RWPE2 (cell line): Measurements from ENCODE around the gene COL23A1.

Source experiments
- ATAC-seq: fragments of 200-7000 bp; cut with Tn5 transposase; 3 replicates; pipeline ENCODE4 v1.9.1; 2021; ENCODE audit warnings: low read depth
- DNase-seq: peaks from one replicate; pipeline ENCODE4 v3.0.0-alpha.2; 2020; ENCODE audit warnings: low spot score
- H3K27ac ChIP-seq: fragments of 450-650 bp; 2 replicates; pipeline ENCODE4 v1.5.1; 2017; ENCODE audit warnings: mild to moderate bottlenecking; ENCODE audit not compliant: poor library complexity, severe bottlenecking
- H3K27me3 ChIP-seq: fragments of 250-450 bp; sonication (Bioruptor Pico); 2 replicates; pipeline ENCODE4 v1.5.1; 2021; ENCODE audit warnings: mild to moderate bottlenecking, moderate library complexity; ENCODE audit not compliant: insufficient read depth, poor library complexity, severe bottlenecking
- H3K36me3 ChIP-seq: fragments of 250-450 bp; sonication (Bioruptor Pico); 2 replicates; pipeline ENCODE4 v1.5.1; 2020; ENCODE audit warnings: low read depth, mild to moderate bottlenecking, moderate library complexity
- H3K4me1 ChIP-seq: fragments of 250-450 bp; sonication (Bioruptor Pico); 2 replicates; pipeline ENCODE4 v1.5.1; 2021; ENCODE audit warnings: mild to moderate bottlenecking, moderate library complexity; ENCODE audit not compliant: insufficient read depth, poor library complexity, severe bottlenecking
- H3K4me3 ChIP-seq: fragments of 250-450 bp; sonication (Bioruptor Pico); 2 replicates; pipeline ENCODE4 v1.5.1; 2021; ENCODE audit warnings: mild to moderate bottlenecking, moderate library complexity; ENCODE audit not compliant: severe bottlenecking
- H3K9me3 ChIP-seq: fragments of 250-450 bp; sonication (Bioruptor Pico); 2 replicates; pipeline ENCODE4 v1.5.1; 2021; ENCODE audit warnings: mild to moderate bottlenecking, moderate library complexity; ENCODE audit not compliant: severe bottlenecking
- TF ChIP-seq, protein P1 (sequence below): fragments of 450-650 bp; IDR thresholded peaks from one replicate; pipeline ENCODE4 v1.5.1; 2017; ENCODE audit warnings: mild to moderate bottlenecking, moderate library complexity; ENCODE audit not compliant: poor library complexity, severe bottlenecking

The COL23A1 gene

DNA sequence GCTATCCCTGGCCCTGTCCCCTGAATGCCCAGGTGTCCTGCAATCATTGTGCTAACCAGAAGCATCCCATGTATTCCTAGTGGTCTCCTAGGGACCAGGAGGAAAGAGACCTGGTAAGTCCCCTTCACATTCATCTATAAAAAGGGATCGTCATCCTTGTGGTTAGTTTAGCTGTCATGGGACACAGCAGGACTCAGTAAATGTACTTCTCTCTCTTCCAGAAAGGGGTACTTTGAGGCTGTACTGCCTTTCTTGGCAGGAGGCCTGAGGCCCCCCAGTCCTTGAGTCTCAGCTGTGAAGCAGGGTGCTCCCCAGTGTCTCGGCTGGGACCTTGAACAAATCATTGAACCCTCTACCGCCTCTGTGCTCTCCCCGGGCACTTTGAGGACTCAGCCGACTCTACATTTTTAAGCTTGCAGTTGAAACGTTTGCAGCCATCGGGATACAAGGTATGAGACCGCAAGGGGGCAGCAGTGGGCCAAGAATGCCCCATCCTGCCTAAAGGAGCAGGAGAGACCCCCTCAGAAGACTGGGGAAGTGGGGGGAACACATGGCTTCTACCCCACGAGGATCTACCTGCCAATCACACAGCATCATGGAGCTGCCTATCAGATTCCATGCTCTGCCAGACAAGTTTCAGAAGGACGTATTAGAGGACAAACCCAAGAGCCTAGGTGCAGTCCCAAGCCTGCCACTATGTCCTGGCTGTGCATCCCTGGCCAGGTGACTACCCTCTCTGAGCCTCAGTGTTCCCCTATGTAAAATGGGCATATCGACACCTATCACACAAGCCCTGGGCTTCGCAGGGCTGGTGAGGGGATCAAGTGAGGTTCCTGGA lies 355.2 kb downstream of the COL23A1 start:
- no peak overlapping the region for H3K4me3 ChIP-seq
- peaks cover 19% of the 10 kb centered on the region for H3K4me1 ChIP-seq
- H3K9me3 ChIP-seq, result no peaks in the 10 kb centered on the region
- ATAC-seq, result no peak
- H3K27ac ChIP-seq, result no peak overlapping the region
- TF ChIP-seq, protein P1, sequence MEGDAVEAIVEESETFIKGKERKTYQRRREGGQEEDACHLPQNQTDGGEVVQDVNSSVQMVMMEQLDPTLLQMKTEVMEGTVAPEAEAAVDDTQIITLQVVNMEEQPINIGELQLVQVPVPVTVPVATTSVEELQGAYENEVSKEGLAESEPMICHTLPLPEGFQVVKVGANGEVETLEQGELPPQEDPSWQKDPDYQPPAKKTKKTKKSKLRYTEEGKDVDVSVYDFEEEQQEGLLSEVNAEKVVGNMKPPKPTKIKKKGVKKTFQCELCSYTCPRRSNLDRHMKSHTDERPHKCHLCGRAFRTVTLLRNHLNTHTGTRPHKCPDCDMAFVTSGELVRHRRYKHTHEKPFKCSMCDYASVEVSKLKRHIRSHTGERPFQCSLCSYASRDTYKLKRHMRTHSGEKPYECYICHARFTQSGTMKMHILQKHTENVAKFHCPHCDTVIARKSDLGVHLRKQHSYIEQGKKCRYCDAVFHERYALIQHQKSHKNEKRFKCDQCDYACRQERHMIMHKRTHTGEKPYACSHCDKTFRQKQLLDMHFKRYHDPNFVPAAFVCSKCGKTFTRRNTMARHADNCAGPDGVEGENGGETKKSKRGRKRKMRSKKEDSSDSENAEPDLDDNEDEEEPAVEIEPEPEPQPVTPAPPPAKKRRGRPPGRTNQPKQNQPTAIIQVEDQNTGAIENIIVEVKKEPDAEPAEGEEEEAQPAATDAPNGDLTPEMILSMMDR, result peak; percentile 80
- no peak for DNase-seq
- no peaks in the 10 kb centered on the region for H3K27me3 ChIP-seq
- peaks cover 13% of the 10 kb centered on the region for H3K36me3 ChIP-seq

DNA sequence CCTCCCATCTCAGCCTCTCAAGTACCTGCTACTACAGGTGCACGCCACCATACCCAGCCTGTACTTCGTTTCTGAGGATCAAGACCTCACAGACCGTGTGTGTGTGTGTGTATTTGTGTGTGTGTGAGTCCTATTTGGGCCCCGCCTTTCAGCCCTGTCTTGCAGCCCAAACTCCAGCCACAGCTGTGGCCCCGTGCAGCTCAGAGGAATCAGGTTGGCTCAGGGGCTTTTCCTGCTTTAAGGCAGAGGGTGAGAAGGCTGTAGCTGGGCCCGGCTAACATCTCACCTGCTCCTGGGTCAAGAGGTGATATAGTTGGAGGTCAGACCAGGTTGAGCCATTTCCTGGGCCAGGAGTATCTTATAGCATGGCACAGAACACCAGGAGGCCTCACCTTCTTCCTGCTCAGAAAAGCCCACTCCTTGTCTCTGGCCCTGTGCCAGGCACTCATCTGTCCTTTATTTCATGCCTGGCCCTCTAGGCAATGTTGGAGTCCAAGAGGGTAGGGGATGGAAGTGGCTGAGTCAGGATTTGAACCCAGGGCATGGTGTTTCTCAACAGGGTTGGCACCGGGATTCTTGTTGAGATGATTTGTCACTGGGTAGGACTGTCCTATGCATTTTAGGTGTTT lies 356.0 kb downstream of the COL23A1 start:
- H3K9me3 ChIP-seq, result no peaks in the 10 kb centered on the region
- H3K4me3 ChIP-seq, result no peak overlapping the region
- no peak overlapping the region for H3K27ac ChIP-seq
- DNase-seq (no peak), ATAC-seq (no peak)
- no peaks in the 10 kb centered on the region for H3K27me3 ChIP-seq
- H3K4me1 ChIP-seq, result peaks cover 19% of the 10 kb centered on the region
- peaks cover 20% of the 10 kb centered on the region for H3K36me3 ChIP-seq
- TF ChIP-seq, protein P1, result no peak

DNA sequence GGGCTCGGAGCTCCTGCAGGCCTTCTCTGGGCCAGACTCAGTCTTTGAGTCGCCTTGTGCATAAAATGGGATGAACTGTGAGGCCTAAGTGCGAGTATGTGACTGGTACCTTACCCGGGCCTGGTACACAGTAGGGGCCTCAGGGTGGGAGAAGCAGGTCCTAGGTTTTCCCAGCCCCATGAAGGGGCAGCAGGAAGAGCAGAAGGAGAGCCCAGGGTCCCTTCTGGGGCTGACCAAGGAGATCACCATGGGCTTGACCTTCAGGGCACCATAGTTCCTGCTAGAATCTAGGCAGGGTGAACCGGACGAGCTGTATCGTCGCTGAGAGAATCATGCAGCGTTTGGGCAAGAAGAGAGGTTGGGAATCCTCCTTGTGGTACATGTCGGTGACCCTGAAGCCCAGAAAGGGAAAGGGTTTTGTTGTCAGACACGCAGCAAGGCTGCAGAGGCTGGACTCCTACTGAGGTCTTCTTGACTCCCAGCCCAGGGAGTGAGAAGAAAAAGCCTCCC lies 357.2 kb downstream of the COL23A1 start:
- no peaks in the 10 kb centered on the region for H3K9me3 ChIP-seq
- DNase-seq, result no peak
- no peaks in the 10 kb centered on the region for H3K27me3 ChIP-seq
- peaks cover 33% of the 10 kb centered on the region for H3K36me3 ChIP-seq
- TF ChIP-seq, protein P1, result no peak
- ATAC-seq, result no peak
- H3K27ac ChIP-seq, result peak overlapping the region; percentile 73
- H3K4me1 ChIP-seq, result peaks cover 18% of the 10 kb centered on the region
- peak overlapping the region; percentile 50 for H3K4me3 ChIP-seq

DNA sequence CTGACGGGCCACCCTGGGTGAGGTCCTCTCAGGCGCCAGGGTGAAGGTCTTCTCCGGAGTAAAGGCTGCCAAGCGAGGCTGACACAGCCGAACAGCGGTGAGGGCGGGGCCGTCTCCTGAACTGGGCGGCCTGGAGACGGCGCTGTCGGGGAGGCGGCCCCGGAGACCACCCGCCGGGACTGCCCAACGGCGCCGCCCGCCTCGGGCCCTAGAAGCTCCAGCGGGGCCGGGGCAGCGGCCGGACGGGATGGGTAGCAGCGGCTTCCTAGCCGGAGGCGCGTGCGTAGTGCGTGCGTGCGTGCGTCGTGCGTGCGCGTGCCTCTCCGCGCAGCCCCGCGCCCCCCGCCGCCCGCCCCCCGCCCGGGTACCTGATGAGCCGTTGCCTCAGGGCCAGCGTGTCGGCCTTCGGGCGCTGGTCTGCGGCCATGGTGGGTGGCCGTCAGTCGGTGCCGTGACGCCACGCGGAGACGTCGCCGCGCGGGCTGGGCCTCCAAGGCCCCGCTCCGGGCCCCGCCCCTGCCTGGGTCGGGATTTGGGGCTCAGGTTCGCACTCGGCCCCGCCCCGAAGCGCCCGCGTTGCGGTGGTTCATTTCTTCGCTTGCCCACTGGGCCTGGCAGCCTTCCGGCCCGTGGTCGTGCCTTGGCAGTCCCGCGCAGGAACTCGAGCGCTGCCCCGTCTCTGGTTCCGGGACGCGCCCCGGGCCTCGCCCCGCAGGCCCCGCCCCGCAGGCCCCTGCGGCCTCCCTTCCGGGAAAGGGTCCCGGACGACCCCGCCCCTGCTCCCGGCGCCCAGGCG lies 357.9 kb downstream of the COL23A1 start, which contains the start of gene PHYKPL:
PHYKPL (minus strand) TSS at position 679 of the 796 bp plus-strand sequence; CDS start at position 427, 252 bp downstream.
- peaks cover 11% of the 10 kb centered on the region for H3K4me1 ChIP-seq
- peak; percentile 73 for ATAC-seq
- no peak for DNase-seq
- no peaks in the 10 kb centered on the region for H3K9me3 ChIP-seq
- peaks cover 40% of the 10 kb centered on the region for H3K36me3 ChIP-seq
- H3K4me3 ChIP-seq, result peak within 1 kb of the TSS; percentile 50
- TF ChIP-seq, protein P1, result peak; percentile 2
- no peaks in the 10 kb centered on the region for H3K27me3 ChIP-seq
- peak within 1 kb of the TSS; percentile 73 for H3K27ac ChIP-seq
